ENCODE data around the gene SCGB2B2.
A peak's percentile ranks its signal among the peaks of the same experiment; 100 is the strongest.
"Not testable (repeated sequence)": the region's sequence is repeated elsewhere in the genome, so short reads cannot be mapped to it uniquely, and the experiment has no call there.

SCGB2B2 gene

GRCh38 chr19:34676697-34677385 lies at the start of gene SCGB2B2:
Gene SCGB2B2, minus strand, starts transcription at chr19:34677159. Its CDS starts 82,596 bp downstream, at chr19:34594563.
- peak; percentile 82 for DNase-seq

- DNase-seq, result no peak
Observed at GRCh38 chr19:34725400-34725799, 48.4 kb upstream of the SCGB2B2 start.

- no peak for DNase-seq
Observed at GRCh38 chr19:34722353-34722752, 45.4 kb upstream of the SCGB2B2 start.

- DNase-seq, result no peak
Observed at GRCh38 chr19:34715357-34715756, 38.4 kb upstream of the SCGB2B2 start.

GRCh38 chr19:34713262-34713637 lies 36.3 kb upstream of the SCGB2B2 start:
- no peak for DNase-seq

GRCh38 chr19:34712395-34713261 lies 35.7 kb upstream of the SCGB2B2 start:
- DNase-seq, result peak; percentile 57

GRCh38 chr19:34711890-34712289 lies 34.9 kb upstream of the SCGB2B2 start:
- no peak for DNase-seq

- DNase-seq, result no peak
Observed at GRCh38 chr19:34707661-34708060, 30.7 kb upstream of the SCGB2B2 start.

- DNase-seq, result no peak
Observed at GRCh38 chr19:34692549-34692948, 15.6 kb upstream of the SCGB2B2 start.

- no peak for DNase-seq
Observed at GRCh38 chr19:34690372-34690771, 13.4 kb upstream of the SCGB2B2 start.

GRCh38 chr19:34688592-34688991 lies 11.6 kb upstream of the SCGB2B2 start:
- DNase-seq, result no peak

- no peak for DNase-seq
Observed at GRCh38 chr19:34687348-34687747, 10.4 kb upstream of the SCGB2B2 start.

GRCh38 chr19:34686455-34686854 lies 9.5 kb upstream of the SCGB2B2 start:
- DNase-seq, result no peak

- DNase-seq, result not testable (repeated sequence)
Observed at GRCh38 chr19:34685266-34685665, 8.3 kb upstream of the SCGB2B2 start.

- no peak for DNase-seq
Observed at GRCh38 chr19:34681478-34681877, 4.5 kb upstream of the SCGB2B2 start.

- DNase-seq, result no peak
Observed at GRCh38 chr19:34678421-34678820, 1.5 kb upstream of the SCGB2B2 start.

- DNase-seq, result no peak
Observed at GRCh38 chr19:34678085-34678412, 1.1 kb upstream of the SCGB2B2 start.

- DNase-seq, result peak; percentile 97
Observed at GRCh38 chr19:34677386-34678084, 576 bp upstream of the SCGB2B2 start, which contains the start of gene ZNF302. Gene ZNF302, plus strand, starts transcription at chr19:34677678. Its CDS starts 1,127 bp downstream, at chr19:34678805.

- no peak for DNase-seq
Observed at GRCh38 chr19:34675919-34676318, 1.0 kb downstream of the SCGB2B2 start.

- no peak for DNase-seq
Observed at GRCh38 chr19:34675250-34675649, 1.7 kb downstream of the SCGB2B2 start.

- no peak for DNase-seq
Observed at GRCh38 chr19:34673590-34673989, 3.4 kb downstream of the SCGB2B2 start.

GRCh38 chr19:34671972-34672371 lies 5.0 kb downstream of the SCGB2B2 start:
- no peak for DNase-seq

- no peak for DNase-seq
Observed at GRCh38 chr19:34669305-34669704, 7.7 kb downstream of the SCGB2B2 start.

- not testable (repeated sequence) for DNase-seq
Observed at GRCh38 chr19:34668690-34669089, 8.3 kb downstream of the SCGB2B2 start.

All from activated CD4-positive, alpha-beta T cell treated with anti-CD3 and anti-CD28 coated beads for 48 hours (primary cell).